HFFc6 (cell line): ENCODE measurements around the gene C10orf71. TPM values are rescaled to one million over a fixed set of nuclear protein-coding genes. Genes with fewer than 3 reads are reported as not detected.

Experiments
- DNase-seq: peaks from one replicate; pipeline ENCODE4 v3.0.0-alpha.2; 2018
- H3K27ac Mint-ChIP-seq: 2 replicates; pipeline ENCODE4 v1.8.0; 2020; ENCODE audit warnings: mild to moderate bottlenecking, mixed read lengths
- H3K27me3 Mint-ChIP-seq: 2 replicates; pipeline ENCODE4 v1.8.0; 2021; ENCODE audit warnings: mild to moderate bottlenecking, moderate library complexity, mixed read lengths; ENCODE audit not compliant: insufficient read depth
- H3K36me3 Mint-ChIP-seq: 2 replicates; pipeline ENCODE4 v1.8.0; 2021; ENCODE audit warnings: low read depth, mixed read lengths
- H3K4me1 Mint-ChIP-seq: 2 replicates; pipeline ENCODE4 v1.8.0; 2020; ENCODE audit warnings: low read depth, mixed read lengths
- H3K4me3 Mint-ChIP-seq: 2 replicates; pipeline ENCODE4 v1.8.0; 2020; ENCODE audit warnings: mild to moderate bottlenecking, moderate library complexity, mixed read lengths
- H3K9me3 Mint-ChIP-seq: 2 replicates; pipeline ENCODE4 v1.8.0; 2020; ENCODE audit warnings: mild to moderate bottlenecking, mixed read lengths
- CTCF ChIP-seq: fragments of 200-600 bp; sonication (generic); IDR thresholded peaks from 2 replicates; pipeline ENCODE4 v1.5.0; 2021; ENCODE audit warnings: antibody characterized with exemption, mild to moderate bottlenecking
- total RNA-seq, 6 experiments: library from RNA; stranded (reverse); fragmentation: NEBNext Ultra II Directional; extraction: Animal tissue kit (Norgen Biotek cat#: 25700); gene quantifications; 2 replicates in 1 of 6; 3 replicates in 5 of 6; pipeline ENCODE4 v1.2.3, GENCODE V29; 2021

The C10orf71 gene
- total RNA-seq, 6 experiments from 2014 or later = not detected

- no peak overlapping the region for H3K4me3 Mint-ChIP-seq
- no peak overlapping the region for H3K27ac Mint-ChIP-seq
- no peak for DNase-seq
- no peaks in the 10 kb centered on the region for H3K36me3 Mint-ChIP-seq
- peaks cover 56% of the 10 kb centered on the region for H3K27me3 Mint-ChIP-seq
- no peak for TF ChIP-seq CTCF
- H3K4me1 Mint-ChIP-seq = no peaks in the 10 kb centered on the region
- no peaks in the 10 kb centered on the region for H3K9me3 Mint-ChIP-seq
These were observed 19.7 kb upstream of the C10orf71 start for GRCh38 chr10:49279015-49279880.

GRCh38 chr10:49280001-49280408 lies 19.0 kb upstream of the C10orf71 start:
- peaks cover 60% of the 10 kb centered on the region for H3K27me3 Mint-ChIP-seq

GRCh38 chr10:49281461-49281860 lies 17.5 kb upstream of the C10orf71 start:
- no peak overlapping the region for H3K4me3 Mint-ChIP-seq

More at GRCh38 chr10:49280001-49280408, 19.0 kb upstream of the C10orf71 start:
- DNase-seq = peak; percentile 5
- peaks cover 3% of the 10 kb centered on the region; the same call in 1 of the 2 replicates for H3K9me3 Mint-ChIP-seq
- no peak overlapping the region for H3K27ac Mint-ChIP-seq
- no peak overlapping the region for H3K4me3 Mint-ChIP-seq
- no peak for TF ChIP-seq CTCF
- no peaks in the 10 kb centered on the region for H3K36me3 Mint-ChIP-seq
- no peaks in the 10 kb centered on the region for H3K4me1 Mint-ChIP-seq

GRCh38 chr10:49282306-49282705 lies 16.7 kb upstream of the C10orf71 start:
- TF ChIP-seq CTCF = no peak
- peaks cover 61% of the 10 kb centered on the region for H3K27me3 Mint-ChIP-seq
- no peaks in the 10 kb centered on the region for H3K36me3 Mint-ChIP-seq
- no peak for DNase-seq
- no peak overlapping the region for H3K27ac Mint-ChIP-seq
- peaks cover 3% of the 10 kb centered on the region; the same call in 1 of the 2 replicates for H3K9me3 Mint-ChIP-seq
- H3K4me3 Mint-ChIP-seq = no peak overlapping the region
- H3K4me1 Mint-ChIP-seq = no peaks in the 10 kb centered on the region

More at GRCh38 chr10:49281461-49281860, 17.5 kb upstream of the C10orf71 start:
- DNase-seq = no peak
- TF ChIP-seq CTCF = peak; percentile 62; the same call in 1 of the 2 replicates
- H3K36me3 Mint-ChIP-seq = no peaks in the 10 kb centered on the region
- no peak overlapping the region for H3K27ac Mint-ChIP-seq
- H3K4me1 Mint-ChIP-seq = no peaks in the 10 kb centered on the region
- peaks cover 60% of the 10 kb centered on the region for H3K27me3 Mint-ChIP-seq
- peaks cover 3% of the 10 kb centered on the region; the same call in 1 of the 2 replicates for H3K9me3 Mint-ChIP-seq

GRCh38 chr10:49282879-49283341 lies 16.1 kb upstream of the C10orf71 start:
- Mint-ChIP-seq H3K9me3 (peaks cover 3% of the 10 kb centered on the region; the same call in 1 of the 2 replicates), H3K4me1 (no peaks in the 10 kb centered on the region), H3K27ac (no peak overlapping the region), H3K4me3 (no peak overlapping the region), H3K27me3 (peaks cover 63% of the 10 kb centered on the region), H3K36me3 (no peaks in the 10 kb centered on the region)
- TF ChIP-seq CTCF = no peak
- no peak for DNase-seq
